Smooth muscle cell of the brain vasculature (primary cell): ENCODE measurements around the gene DOCK4.

Source experiments
- DNase-seq: peaks from one replicate; pipeline ENCODE4 v3.0.0-alpha.2; 2012; ENCODE audit warnings: low read depth, low spot score

The DOCK4 gene

GRCh38 chr7:112215787-112216186, 9.6 kb upstream of the DOCK4 start:
- DNase-seq, result no peak

DNA sequence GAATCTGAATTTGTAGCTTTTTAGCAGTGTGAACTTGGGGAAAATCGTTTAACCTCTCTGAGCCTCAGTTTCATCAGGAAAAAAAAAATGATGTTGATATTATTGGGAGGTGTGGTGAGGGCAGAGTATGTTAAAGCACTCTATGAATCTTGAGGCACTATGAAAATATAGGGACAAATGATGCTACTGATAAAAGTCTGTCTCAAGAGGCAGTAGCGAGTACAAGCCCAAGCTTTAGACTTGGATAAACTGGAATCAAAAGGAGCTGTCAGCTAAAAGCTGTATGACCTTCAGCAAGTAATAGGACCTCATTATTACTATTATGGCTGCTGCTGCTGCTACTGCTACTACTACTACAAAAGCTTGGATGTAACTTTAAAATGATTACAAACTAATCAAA, 8.7 kb upstream of the DOCK4 start:
- DNase-seq, result no peak

GRCh38 chr7:112214268-112214667, 8.1 kb upstream of the DOCK4 start:
- no peak for DNase-seq

DNA sequence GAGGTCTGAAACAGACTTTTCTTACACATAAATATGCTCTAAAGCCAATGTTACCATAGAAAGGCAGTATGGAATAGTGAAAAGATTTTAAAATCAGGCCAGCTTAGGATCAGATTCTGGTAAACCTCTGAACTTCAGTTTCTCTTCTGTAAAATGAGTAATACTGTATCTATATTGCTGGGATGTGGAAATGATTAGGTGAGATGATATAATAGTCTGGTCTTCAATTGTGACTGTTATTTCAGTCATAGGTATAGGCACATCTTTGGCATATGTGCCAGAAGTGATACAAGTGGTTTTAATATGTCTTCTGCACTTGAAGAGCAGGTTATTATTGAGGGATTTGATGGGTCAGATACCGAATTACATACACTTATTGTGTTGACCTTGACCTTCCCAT, 7.5 kb upstream of the DOCK4 start:
- DNase-seq, result no peak

GRCh38 chr7:112212571-112212970, 6.4 kb upstream of the DOCK4 start:
- DNase-seq, result no peak

DNA sequence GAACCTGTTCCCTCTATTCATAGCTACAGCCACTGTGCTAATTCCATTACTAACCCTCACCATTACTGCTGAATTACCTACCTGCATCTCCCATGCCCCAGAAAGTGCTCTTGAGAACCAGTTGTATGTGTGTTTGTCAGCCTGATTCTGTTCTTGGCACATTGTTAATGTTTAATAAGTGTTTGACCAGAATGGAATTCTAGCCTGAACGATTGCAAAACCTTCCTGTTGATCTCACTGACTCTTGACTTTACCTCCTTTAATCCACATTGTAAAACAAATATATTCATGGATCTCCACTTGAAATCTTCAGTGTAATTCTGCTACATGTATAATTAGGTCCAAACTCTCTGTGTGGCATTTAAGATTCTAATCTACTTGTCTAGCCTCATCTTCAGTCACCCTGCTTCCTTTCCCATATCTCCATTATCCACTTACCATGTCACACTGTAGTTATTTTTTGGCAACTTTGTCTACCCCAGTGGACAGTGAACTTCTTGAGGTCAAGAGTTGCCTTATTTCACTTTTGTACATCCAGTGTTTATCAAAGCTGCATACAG, 5.2 kb upstream of the DOCK4 start:
- no peak for DNase-seq

- DNase-seq, result no peak
These were observed 1.6 kb upstream of the DOCK4 start for GRCh38 chr7:112207765-112208164.

DNA sequence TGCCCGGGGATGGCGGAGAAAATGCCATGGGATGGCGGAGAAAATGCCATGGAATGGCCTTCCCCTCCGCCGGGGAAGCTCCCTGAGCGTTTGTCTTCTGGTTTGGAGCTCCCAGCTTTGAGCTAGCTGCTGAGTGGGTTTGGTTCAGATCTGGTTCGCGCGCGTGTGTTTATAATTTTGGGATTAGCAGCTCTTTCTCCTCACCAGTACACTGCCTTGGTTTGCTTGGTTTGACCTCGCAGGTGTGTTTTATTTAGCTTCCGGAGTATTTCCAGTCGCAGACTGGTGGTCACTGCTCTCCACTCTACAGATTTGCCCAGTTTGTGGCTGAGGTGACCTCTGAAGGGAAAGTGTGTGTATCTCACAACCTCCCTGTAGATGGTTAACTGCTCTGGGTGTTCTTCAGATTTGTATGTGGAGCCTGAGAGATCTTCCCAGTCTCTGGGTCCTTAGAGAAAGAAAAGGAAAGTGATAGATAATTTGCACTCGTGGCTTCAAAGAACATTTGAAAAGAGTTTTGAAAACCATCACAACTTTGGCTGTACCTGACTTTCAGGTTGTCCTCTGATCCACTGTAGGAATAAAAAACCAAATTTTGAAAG, 893 bp upstream of the DOCK4 start:
- DNase-seq, result no peak

DNA sequence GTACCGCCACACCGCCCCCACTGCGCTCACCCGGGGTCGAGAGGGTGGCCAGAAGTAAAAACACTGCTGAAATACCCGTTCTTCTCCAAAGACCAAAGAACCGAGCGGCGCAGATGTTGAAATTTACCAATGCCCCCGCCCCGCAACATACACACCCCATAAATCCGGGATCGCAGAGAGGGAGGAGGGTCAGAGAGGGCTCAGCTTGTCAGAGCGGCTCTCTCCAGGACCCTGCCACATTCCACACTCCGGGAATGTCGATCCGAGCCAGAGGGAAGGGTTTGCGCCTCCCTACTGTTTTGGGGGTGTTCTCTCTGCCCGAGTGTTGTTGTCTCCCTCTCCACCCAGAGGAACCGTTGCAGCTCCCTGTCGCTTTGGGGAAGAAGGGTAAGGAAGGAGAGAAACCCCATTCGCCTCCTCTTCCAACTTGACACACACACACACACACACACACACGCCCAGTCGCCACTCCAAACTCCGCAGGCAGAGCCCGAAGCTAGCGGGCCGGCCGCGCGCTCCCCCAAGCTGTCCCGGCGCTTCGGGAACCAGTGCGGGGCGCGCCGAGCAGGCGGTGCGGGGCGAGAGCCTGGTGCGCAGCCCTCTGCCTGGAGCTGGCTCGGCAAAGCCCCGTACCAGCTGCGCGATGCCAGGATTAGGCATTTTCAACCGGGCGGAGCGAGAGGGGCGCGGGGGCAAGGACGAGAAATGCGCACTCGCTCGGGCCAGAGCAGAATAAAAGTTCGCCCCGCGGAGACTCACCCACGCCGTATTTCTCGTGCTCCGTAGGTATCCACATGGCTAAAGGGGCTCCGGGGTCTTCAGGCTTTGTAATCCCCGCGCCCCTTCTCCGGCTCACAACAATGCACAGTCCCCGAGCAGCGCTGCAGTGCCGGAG, 609 bp downstream of the DOCK4 start:
- no peak for DNase-seq

DNA sequence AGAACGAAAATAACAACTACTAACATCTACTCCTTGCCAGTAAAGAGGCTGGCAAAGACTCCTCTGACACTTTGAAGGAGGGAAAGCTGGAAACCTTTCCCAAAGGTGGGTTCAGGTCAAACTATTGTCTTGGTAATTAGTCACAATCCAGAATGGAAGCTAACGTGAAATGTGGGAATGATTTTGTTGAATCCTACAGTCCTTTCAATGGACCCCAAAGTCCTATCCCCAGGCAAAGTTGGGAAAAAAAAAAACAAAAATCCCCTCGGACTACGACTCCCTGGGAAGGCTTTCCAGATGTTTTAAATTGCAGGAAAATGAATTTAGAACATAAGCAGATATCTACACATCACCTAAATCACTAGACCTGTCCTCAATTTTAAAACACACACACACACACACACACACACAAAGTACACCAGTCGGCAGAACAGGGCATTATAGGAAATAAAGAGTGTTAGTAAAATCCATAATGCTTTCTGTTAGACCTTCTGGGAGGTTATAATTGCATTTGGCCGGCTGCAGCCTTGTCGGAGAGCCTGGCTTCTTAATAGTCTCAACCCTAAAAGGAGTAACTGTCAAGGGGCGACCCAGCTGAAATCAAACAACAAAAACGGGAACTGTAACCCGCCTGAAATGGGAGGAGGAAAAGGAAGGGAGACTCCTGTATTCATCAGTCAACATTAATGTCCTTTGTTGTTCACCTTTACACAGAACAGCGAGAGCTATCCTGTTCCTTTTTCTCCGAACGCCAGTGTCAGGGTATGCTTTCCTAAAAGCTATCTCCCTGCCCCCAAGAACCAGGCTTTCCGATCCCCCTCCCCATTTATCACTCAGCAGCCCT, 1.5 kb downstream of the DOCK4 start:
- DNase-seq, result no peak

DNA sequence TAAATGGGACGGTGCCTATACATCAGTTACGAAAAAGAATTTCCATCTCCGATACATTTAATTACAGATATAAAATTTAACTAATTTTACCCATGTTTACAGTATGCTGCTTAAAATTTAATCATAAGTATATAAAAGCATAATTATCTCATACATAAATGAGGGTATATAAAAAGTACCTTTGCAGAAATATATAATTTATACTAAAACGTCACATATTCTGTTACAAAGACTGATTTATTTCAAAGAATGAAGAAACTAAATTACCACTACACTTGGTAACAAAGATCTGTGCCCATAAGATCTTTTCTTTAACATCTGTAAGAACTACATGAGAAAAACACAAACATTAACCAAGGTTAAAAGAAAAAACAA, 2.8 kb downstream of the DOCK4 start:
- no peak for DNase-seq

GRCh38 chr7:112202816-112203215, 3.4 kb downstream of the DOCK4 start:
- no peak for DNase-seq

DNA sequence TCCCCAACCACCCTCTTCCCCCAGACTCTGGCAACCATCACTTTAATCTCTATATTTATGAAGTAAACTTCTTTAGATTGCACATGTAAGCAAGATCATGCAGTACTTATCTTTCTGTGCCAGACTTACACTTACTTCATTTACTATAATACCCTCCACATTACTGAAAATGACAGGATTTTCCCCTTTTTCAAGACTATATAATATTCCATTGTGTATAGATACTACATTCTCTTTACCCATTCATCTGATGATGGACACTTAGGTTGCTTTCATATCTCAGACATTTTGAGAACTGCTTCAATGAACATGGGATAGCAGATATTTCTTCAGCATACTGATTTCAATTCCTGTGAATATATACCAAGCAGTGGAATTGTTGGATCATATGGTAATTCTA, 4.4 kb downstream of the DOCK4 start:
- no peak for DNase-seq

DNA sequence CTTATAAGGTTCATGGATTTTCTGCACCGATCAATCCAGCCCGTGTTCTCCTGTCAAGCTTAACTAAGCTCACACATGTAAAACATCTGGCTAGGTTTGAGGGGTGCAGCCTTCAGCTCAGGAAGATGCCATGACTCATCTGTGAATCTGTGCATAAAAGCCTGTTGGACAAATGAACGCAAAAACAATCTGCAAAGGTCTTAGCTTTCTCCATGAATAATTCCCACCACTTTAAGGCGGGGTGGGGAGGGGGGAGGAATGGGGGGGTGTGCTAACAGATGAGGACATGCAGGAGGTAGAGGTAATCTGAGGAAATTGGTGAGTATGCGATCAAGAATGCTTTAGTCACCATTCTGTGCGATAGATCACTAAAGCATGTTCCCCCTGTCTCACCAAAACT, 4.8 kb downstream of the DOCK4 start:
- DNase-seq, result no peak

DNA sequence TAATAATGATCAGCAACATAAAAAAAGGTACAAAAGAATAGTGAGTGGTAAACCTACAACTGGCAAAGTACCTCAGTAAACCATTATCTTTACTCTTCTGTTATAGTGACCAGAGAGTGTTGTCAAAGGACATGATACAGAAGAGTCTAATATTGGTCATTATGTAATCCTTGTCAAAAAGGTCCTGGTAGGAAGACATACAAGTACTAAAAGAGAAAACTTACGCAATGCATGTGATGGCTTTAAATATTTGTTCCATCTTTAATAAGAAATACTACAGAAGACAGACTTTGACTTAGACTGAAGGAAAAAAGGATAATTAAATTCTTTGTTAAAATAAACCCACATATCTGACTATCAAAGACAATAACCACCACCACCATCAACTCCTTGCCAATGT, 6.5 kb downstream of the DOCK4 start:
- no peak for DNase-seq

DNA sequence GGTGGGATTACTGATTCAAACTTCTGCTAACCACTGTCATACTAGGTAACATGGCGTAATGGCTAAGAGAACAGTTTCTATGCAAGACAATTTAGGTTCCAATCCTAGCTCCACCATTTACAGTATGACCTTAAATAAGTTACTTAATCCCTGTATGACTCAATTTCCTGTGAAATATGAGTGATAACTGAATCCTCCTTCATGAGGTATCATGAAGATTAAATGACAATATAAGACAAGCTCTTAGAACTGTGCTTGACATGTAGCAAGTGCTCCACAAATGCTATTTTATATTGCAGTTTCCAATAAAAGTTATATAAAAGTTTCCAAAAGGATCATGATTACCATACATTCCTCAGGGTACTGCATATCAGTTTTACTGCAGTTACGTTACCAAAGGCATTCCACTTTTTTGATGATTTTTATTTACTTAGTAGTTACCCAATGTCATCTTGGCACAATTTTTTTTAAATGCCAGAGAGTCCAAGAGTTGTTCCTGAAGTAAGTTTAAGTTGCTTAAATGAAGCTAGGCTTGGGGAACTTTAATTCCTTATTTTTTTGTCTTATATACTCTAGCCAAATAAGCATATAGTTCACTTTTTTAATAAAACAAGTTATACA, 7.1 kb downstream of the DOCK4 start:
- DNase-seq, result no peak

DNA sequence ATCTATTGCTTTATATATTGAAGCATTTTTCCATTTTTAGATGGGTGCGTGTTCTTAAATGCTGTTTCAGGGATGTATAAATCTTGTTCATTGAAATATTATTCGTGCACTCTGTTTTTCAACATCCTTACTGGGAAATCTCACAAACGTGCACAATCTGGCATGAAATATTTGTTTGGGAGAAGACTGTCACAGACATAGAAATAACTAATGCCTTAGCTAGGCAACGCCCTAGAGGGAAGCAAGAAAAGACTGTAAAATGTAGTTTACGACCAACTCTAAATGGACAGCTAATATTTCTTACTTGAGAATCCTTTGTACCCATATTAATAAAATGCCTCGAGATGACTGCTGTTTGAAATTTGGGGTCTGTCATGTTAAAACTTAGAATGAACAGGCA, 8.9 kb downstream of the DOCK4 start:
- no peak for DNase-seq

DNA sequence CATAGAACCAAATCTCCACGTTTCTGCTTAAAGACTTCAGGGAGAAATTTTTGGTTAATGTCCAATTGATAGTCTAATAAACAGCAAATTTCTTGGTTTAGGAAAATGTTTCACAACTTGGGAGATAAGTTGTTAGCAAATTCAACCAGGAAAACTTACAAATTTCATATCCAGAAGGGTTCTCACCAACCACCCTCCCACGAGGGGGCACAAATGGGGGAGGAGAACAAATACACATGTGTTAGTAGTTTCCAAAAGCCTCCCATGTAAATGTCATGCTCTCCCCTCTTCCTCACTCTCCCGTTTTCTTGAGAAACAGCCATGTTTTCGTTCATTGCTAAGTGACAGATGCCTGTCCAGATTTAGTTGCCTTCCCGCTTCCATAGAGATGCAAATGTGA, 10.5 kb downstream of the DOCK4 start:
- no peak for DNase-seq

GRCh38 chr7:112193915-112194502, 12.2 kb downstream of the DOCK4 start:
- DNase-seq, result no peak

- DNase-seq, result no peak
These were observed 13.7 kb downstream of the DOCK4 start for GRCh38 chr7:112192236-112193154.
